IMR-90 (cell line): ENCODE data around the gene GLS2. TPM values are rescaled to one million over a fixed set of nuclear protein-coding genes. Genes with fewer than 3 reads are reported as not detected.
A peak's percentile ranks its signal among the peaks of the same experiment; 100 is the strongest.

Experiments
- ATAC-seq: fragments of 200-7000 bp; cut with Tn5 transposase; 2 replicates; pipeline ENCODE4 v1.9.1; 2020; ENCODE audit warnings: low read depth, mild to moderate bottlenecking, moderate library complexity
- BruUV-seq: library from RNA; stranded (reverse); fragments of 400-500 nt; replicated peaks from 2 replicates; lab custom pipeline; 2021; lab: Mats Ljungman, UMichigan
- CTCF ChIA-PET: fragments of 300-600 bp; formaldehyde crosslinking; extraction: SDS; loops from one replicate; lab custom pipeline; 2021; ENCODE audit warnings: antibody characterized with exemption; lab: Yijun Ruan, JAX
- POLR2A ChIA-PET: fragments of 300-600 bp; sonication (Branson Sonifier 250); formaldehyde crosslinking; loops from one replicate; lab custom pipeline; 2022; ENCODE audit warnings: antibody characterized with exemption; ENCODE audit not compliant: unreplicated experiment; lab: Charles Lee
- DNase-seq: peaks from one replicate; pipeline ENCODE4 v3.0.0; 2013
- H2AFZ ChIP-seq: replicated peaks from 2 replicates; pipeline ENCODE3; 2013; ENCODE audit warnings: low read length, mild to moderate bottlenecking; ENCODE audit not compliant: poor library complexity
- H2AK5ac ChIP-seq: 2 replicates; pipeline ENCODE4 v1.6.1; 2013; ENCODE audit warnings: low read depth, low read length, inconsistent platforms
- H2AK9ac ChIP-seq: replicated peaks from 2 replicates; pipeline ENCODE3; 2013; ENCODE audit warnings: mild to moderate bottlenecking, low read depth, low read length, moderate library complexity; ENCODE audit not compliant: poor library complexity
- H2BK120ac ChIP-seq: 2 replicates; pipeline ENCODE4 v1.6.1; 2013; ENCODE audit warnings: low read depth, low read length, inconsistent platforms
- H2BK15ac ChIP-seq: 3 replicates; pipeline ENCODE4 v1.6.1; 2013; ENCODE audit warnings: low read depth, low read length, inconsistent platforms
- H2BK20ac ChIP-seq: 2 replicates; pipeline ENCODE4 v1.6.1; 2013; ENCODE audit warnings: low read depth, mild to moderate bottlenecking, inconsistent platforms, low read length, moderate library complexity
- H2BK5ac ChIP-seq: 2 replicates; pipeline ENCODE4 v1.6.1; 2013; ENCODE audit warnings: mild to moderate bottlenecking, low read depth, low read length, inconsistent platforms; ENCODE audit not compliant: poor library complexity, severe bottlenecking
- H3K14ac ChIP-seq: replicated peaks from 2 replicates; pipeline ENCODE4 v1.6.1; 2013; ENCODE audit warnings: low read depth, low read length, inconsistent platforms
- H3K18ac ChIP-seq: 2 replicates; pipeline ENCODE4 v1.6.1; 2013; ENCODE audit warnings: low read depth, low read length, control low read depth
- H3K23ac ChIP-seq: 2 replicates; pipeline ENCODE4 v1.6.1; 2013; ENCODE audit warnings: low read depth, low read length, inconsistent platforms
- H3K27ac ChIP-seq: 2 replicates; pipeline ENCODE4 v1.5.1; 2013; ENCODE audit warnings: mild to moderate bottlenecking, control low read depth, low read length; ENCODE audit not compliant: insufficient read depth
- H3K27me3 ChIP-seq: 2 replicates; pipeline ENCODE4 v1.6.1; 2013; ENCODE audit warnings: low read length; ENCODE audit not compliant: control insufficient read depth, insufficient read depth
- H3K36me3 ChIP-seq: 2 replicates; pipeline ENCODE4 v1.6.1; 2013; ENCODE audit warnings: low read length, mixed read lengths; ENCODE audit not compliant: control insufficient read depth, insufficient read depth
- H3K4ac ChIP-seq: 2 replicates; pipeline ENCODE4 v1.6.1; 2013; ENCODE audit warnings: low read depth, low read length, inconsistent platforms
- H3K4me1 ChIP-seq: 2 replicates; pipeline ENCODE4 v1.6.1; 2013; ENCODE audit warnings: low read length, mixed read lengths; ENCODE audit not compliant: control insufficient read depth, insufficient read depth
- H3K4me2 ChIP-seq: 2 replicates; pipeline ENCODE4 v1.6.1; 2013; ENCODE audit warnings: low read depth, mild to moderate bottlenecking, control low read depth, low read length, moderate library complexity
- H3K4me3 ChIP-seq: 2 replicates; pipeline ENCODE4 v1.5.1; 2013; ENCODE audit warnings: low read depth, mild to moderate bottlenecking, control low read depth, low read length, moderate library complexity; ENCODE audit not compliant: insufficient read depth
- H3K56ac ChIP-seq: 2 replicates; pipeline ENCODE4 v1.6.1; 2013; ENCODE audit warnings: low read length, inconsistent platforms; ENCODE audit not compliant: insufficient read depth; ENCODE audit errors: extremely low read depth
- H3K79me1 ChIP-seq, 2 experiments: 2 replicates each; pipeline ENCODE4 v1.6.1; 2013; ENCODE audit warnings: low read length in 2 of 2, inconsistent platforms in 1 of 2, low read depth in 1 of 2
- H3K9ac ChIP-seq: 2 replicates; pipeline ENCODE4 v1.6.1; 2013; ENCODE audit warnings: low read depth, low read length, control low read depth
- H3K9me1 ChIP-seq: 2 replicates; pipeline ENCODE4 v1.6.1; 2013; ENCODE audit warnings: low read length, inconsistent platforms; ENCODE audit not compliant: insufficient read depth
- H3K9me3 ChIP-seq: 2 replicates; pipeline ENCODE4 v1.6.1; 2013; ENCODE audit warnings: low read length; ENCODE audit not compliant: control insufficient read depth, insufficient read depth
- H4K20me1 ChIP-seq: 2 replicates; pipeline ENCODE4 v1.6.1; 2013; ENCODE audit warnings: low read length, inconsistent platforms; ENCODE audit not compliant: insufficient read depth
- H4K5ac ChIP-seq: 2 replicates; pipeline ENCODE4 v1.6.1; 2013; ENCODE audit warnings: mild to moderate bottlenecking, low read depth, low read length, control low read depth
- H4K8ac ChIP-seq, 2 experiments: 2 replicates each; pipeline ENCODE4 v1.6.1; 2013; ENCODE audit warnings: low read depth in 2 of 2, low read length in 2 of 2, control low read depth in 1 of 2, inconsistent platforms in 1 of 2
- H4K91ac ChIP-seq: 2 replicates; pipeline ENCODE4 v1.6.1; 2013; ENCODE audit warnings: low read depth, low read length, inconsistent platforms; ENCODE audit not compliant: insufficient read depth
- CHD1 ChIP-seq: IDR thresholded peaks from 2 replicates; pipeline ENCODE4 v1.6.1; 2012; ENCODE audit warnings: low read depth, low read length, improper control_type of control experiment
- MAZ ChIP-seq: IDR thresholded peaks from 2 replicates; pipeline ENCODE4 v1.6.1; 2012; ENCODE audit warnings: low read depth, mild to moderate bottlenecking, low read length, improper control_type of control experiment, moderate library complexity, borderline replicate concordance
- WGBS, 2 experiments: methylation state at CpG; one replicate each; pipeline versions ENCODE4 v1.1.5 to v1.1.7; 2013; ENCODE audit warnings: missing lambda C conversion rate in 2 of 2; ENCODE audit not compliant: insufficient read length in 1 of 2; ENCODE audit errors: extremely low coverage in 2 of 2; 5-methylcytosine and 5-hydroxymethylcytosine counted together
- dilution Hi-C: fragments of 300-500 bp; cut with HindIII; formaldehyde crosslinking; loops from one replicate; pipeline ENCODE4 v1.14.3; 2018; ENCODE audit warnings: low sequenced_read_pairs; ENCODE audit not compliant: unreplicated experiment
- in situ Hi-C: fragments of 300-500 bp; cut with MboI; formaldehyde crosslinking; loops from 3 replicates; pipeline ENCODE4 v1.14.3; 2019; ENCODE audit warnings: low sequenced_read_pairs, inconsistent platforms, mixed read lengths
- intact Hi-C: fragments of 100-400 bp; cut with micrococcal nuclease; formaldehyde crosslinking; loops from 2 replicates; pipeline ENCODE4 v1.10.0; 2022
- polyA plus RNA-seq, 3 experiments: library from polyadenylated mRNA; depleted of rRNA; stranded (reverse); fragments of >200 nt; gene quantifications; 2 replicates each; pipeline ENCODE4 v1.2.3, GENCODE V29; 2012; ENCODE audit warnings: low replicate concordance in 1 of 3
- total RNA-seq: library from RNA; depleted of rRNA; stranded (reverse); fragments of >200 nt; gene quantifications from 2 replicates; pipeline ENCODE4 v1.2.3, GENCODE V29; 2012

Gene GLS2
- total and polyA plus RNA-seq, 2 of the 4 experiments (the other 2 are of a cell fraction): 0.21 to 0.36 TPM

DNA sequence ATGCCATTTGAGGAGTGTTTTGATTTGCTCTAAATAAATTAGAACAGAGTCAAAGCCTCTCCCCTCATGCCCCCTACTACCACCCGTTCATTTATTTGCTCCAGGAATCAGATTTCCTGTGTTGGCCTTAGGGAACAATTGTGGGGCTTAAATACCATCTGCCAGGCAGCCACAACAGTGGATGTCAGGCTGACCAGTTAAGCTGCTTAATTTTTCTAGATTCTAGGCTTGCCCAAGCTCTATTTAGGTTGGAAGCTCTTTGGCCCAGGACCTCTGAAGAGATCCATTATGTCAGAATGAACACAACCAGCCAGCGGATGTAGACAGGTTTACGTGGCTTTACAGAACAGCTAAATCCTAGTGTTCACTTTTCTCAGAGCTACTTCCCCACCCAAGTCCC is 37.7 kb downstream of the GLS2 start:
- H3K14ac ChIP-seq: no peak overlapping the region
- no peak overlapping the region for H4K5ac ChIP-seq
- H3K4me2 ChIP-seq: no peak overlapping the region
- WGBS, 2 experiments: 100% methylated on average over 2 of the region's 3 CpGs; no CpG with 5 or more reads in 1 of the 2 experiments
- H3K4me1 ChIP-seq: no peaks in the 10 kb centered on the region
- intact Hi-C loops: no loop called here
- peaks cover 15% of the 10 kb centered on the region for H3K27me3 ChIP-seq
- H4K91ac ChIP-seq: no peak overlapping the region
- H2BK15ac ChIP-seq: no peak overlapping the region
- H3K9ac ChIP-seq: no peak overlapping the region
- no peak overlapping the region for H2AFZ ChIP-seq
- no peak overlapping the region for H2BK120ac ChIP-seq
- H3K18ac ChIP-seq: no peak overlapping the region
- dilution Hi-C loops: no loop called here
- no peak overlapping the region for H3K56ac ChIP-seq
- no peak overlapping the region for H2AK9ac ChIP-seq
- TF ChIP-seq CHD1: no peak
- no peak for TF ChIP-seq MAZ
- peak overlapping the region; percentile 13; the same call in 1 of the 2 replicates for H3K4ac ChIP-seq
- no peaks in the 10 kb centered on the region for H3K36me3 ChIP-seq
- H3K79me1 ChIP-seq: peaks cover 10 to 13% of the 10 kb centered on the region in 2 experiments
- H2BK20ac ChIP-seq: no peak overlapping the region
- POLR2A ChIA-PET: no interaction called here
- ATAC-seq (no peak), DNase-seq (no peak)
- H3K9me1 ChIP-seq: no peaks in the 10 kb centered on the region
- H3K27ac ChIP-seq: no peak overlapping the region
- peak overlapping the region; percentile 86 to 97 for H4K8ac ChIP-seq
- H2BK5ac ChIP-seq: no peak overlapping the region
- H2AK5ac ChIP-seq: 0 out of 2 replicates have a peak overlapping the region, but pooled peaks have one; percentile 5
- in situ Hi-C loops: no loop called here
- no peak overlapping the region for H3K23ac ChIP-seq
- H3K9me3 ChIP-seq: no peaks in the 10 kb centered on the region
- H3K4me3 ChIP-seq: no peak overlapping the region
- H4K20me1 ChIP-seq: no peaks in the 10 kb centered on the region
- BruUV-seq: no TSS peak
- CTCF ChIA-PET: interaction anchor here (0.6 to 1.9 kb wide), 3 partner anchors 14 to 252 kb away, joined by 3 to 8 read pairs (median 4); no protein-coding TSS in a partner anchor
